ENCODE results near the gene NDUFS2.
"Not testable (repeated sequence)": the region's sequence is repeated elsewhere in the genome, so short reads cannot be mapped to it uniquely, and the experiment has no call there.

The NDUFS2 gene

DNA sequence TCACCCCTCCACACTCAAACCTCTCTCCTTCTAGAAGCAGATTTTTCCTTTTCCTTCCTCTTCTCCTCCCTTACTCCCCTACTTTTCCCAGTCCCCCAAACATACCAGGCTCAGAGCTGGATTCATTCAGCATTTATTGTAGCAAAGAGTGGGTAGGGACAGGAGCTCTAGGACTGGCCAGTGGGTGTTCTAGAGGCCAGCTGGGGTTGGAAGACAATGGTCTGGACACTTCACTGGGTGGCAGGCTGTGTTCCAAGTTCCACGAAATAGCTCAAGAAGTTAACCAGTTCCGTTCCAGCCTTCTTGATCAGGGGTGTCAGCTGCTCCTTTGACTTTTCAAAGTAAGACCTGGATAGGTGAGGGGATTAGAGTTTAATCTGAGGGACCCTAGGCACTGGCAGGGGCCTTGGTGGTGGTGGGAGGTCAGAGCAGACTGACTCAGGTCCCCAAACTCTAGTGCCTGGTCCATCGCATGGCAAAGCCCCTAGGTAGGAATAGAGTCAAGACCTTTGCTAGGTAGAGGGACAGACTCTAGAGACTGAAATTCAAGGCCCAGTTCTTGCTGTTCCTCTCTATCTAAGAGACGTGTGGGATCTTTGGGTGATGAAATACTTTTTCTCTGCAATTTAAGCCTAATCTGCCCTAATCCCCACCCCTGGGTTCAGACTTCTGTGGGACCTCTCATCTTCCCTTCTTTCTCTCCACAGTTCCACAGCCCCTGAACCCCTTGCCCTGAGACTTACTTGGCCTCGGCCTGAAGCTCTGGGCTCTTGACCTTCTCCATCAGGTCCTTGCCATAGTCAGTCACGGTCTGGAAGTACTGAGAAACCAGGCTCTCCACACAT, 20.2 kb downstream of the NDUFS2 start:
- 76 to 96% methylated on average over 4 to 5 of the region's 6 CpGs for WGBS, 2 experiments (ENCODE audit: insufficient coverage in 2 of 2)
- no peak overlapping the region for H3K27ac ChIP-seq (ENCODE audit: low read depth, low read length, severe bottlenecking)
- H3K4me3 ChIP-seq (ENCODE audit: extremely low read depth, insufficient read depth, low read length, poor library complexity, severe bottlenecking): no peak overlapping the region

DNA sequence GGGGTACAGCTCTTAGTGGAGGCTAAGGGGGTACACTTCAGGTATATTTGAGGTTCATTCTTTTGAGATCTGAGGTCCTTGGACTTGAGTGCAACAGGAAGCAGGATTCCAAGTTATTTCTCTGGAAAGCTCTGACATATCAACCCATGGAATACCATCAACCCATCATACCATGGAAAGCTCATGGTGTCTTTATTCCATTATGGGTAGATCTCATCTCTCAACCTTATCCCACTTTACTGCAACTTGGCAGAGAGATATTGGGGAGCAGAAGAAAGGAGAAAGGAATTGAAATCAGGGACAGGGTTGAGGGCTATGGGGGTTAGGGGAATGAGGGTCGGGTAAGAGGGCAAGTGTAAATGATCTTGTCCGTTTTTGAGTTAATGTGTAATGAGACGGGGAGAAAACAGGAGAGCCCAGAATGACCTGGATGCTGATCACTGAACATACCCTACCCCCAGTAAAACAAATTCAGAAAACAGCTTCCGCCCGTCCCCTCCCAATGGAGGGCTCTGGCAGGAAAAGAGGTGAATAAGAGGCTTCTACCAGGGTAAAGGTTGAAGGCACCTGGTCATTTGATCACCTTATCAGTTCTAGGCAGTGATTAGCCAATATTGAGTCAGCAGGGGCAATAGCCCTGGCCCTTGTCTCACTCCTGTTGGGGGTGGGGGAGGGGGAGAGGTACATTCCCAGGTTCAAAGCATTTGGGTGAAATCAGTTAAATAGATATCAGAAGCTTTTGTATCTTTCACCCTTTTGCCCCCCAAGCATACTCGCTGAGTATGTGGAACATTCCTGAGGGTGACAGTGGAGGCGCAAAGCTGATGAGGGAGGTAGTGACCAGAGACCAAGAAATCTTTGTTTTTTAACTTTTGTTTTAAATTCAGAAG, 21.9 kb downstream of the NDUFS2 start:
- Histone ChIP-seq H3K27ac (ENCODE audit: low read depth, low read length, severe bottlenecking) (no peak overlapping the region), H3K4me1 (ENCODE audit: control insufficient read depth, insufficient read depth, low read length, poor library complexity, severe bottlenecking) (peaks cover 10% of the 10 kb centered on the region), H3K36me3 (ENCODE audit: control insufficient read depth, insufficient read depth, low read length) (peaks cover 11% of the 10 kb centered on the region), H3K9me3 (ENCODE audit: control insufficient read depth, low read length) (no peaks in the 10 kb centered on the region), H3K4me3 (ENCODE audit: extremely low read depth, insufficient read depth, low read length, poor library complexity, severe bottlenecking) (no peak overlapping the region)
- WGBS, 2 experiments (ENCODE audit: insufficient coverage in 2 of 2): 90 to 100% methylated on average over 2 to 5 of the region's 7 CpGs

More for the DNA sequence above, 20.2 kb downstream of the NDUFS2 start:
- H3K4me1 ChIP-seq (ENCODE audit: control insufficient read depth, insufficient read depth, low read length, poor library complexity, severe bottlenecking): peaks cover 16% of the 10 kb centered on the region
- no peaks in the 10 kb centered on the region for H3K9me3 ChIP-seq (ENCODE audit: control insufficient read depth, low read length)
- H3K36me3 ChIP-seq (ENCODE audit: control insufficient read depth, insufficient read depth, low read length): no peaks in the 10 kb centered on the region

DNA sequence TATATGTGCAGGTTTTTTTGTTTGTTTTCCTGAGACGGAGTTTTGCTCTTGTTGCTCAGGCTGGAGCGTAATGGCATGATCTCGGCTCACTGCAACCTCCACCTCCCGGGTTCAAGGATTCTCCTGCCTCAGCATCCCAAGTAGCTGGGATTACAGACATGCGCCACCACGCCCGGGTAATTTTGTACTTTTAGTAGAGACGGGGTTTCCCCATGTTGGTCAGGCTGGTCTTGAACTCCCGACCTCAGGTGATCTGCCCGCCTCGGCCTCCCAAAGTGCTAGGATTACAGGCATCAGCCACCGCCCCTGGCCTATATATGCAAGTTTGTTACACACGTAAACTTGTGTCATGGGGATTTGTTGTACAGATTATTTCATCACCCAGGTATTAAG, 22.5 kb downstream of the NDUFS2 start:
- H3K27ac ChIP-seq (ENCODE audit: low read depth, low read length, severe bottlenecking); H3K4me1 ChIP-seq (ENCODE audit: control insufficient read depth, insufficient read depth, low read length, poor library complexity, severe bottlenecking); H3K9me3 ChIP-seq (ENCODE audit: control insufficient read depth, low read length); H3K4me3 ChIP-seq (ENCODE audit: extremely low read depth, insufficient read depth, low read length, poor library complexity, severe bottlenecking): not testable (repeated sequence)
- H3K36me3 ChIP-seq (ENCODE audit: control insufficient read depth, insufficient read depth, low read length): peaks cover 17% of the 10 kb centered on the region
- WGBS, 2 experiments (ENCODE audit: insufficient coverage in 2 of 2): 94 to 96% methylated on average over 7 to 10 of the region's 13 CpGs

DNA sequence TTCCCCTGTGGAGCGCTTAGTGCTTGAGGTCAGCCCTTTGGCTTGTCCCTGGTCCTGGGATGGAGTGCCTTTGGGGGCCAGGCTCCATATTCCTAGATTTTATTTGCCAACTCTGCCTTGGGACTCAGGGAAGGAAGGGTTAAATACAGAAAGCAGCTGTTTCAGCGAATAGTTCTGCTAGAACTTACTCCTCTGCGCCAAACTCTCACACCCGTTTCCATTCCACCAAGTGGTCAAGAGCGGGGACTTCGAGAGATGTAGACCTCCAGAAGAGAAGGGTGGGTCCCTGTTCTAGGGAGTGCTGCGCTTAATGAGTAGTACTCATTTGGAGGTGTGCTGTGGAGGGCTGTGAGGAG, 23.0 kb downstream of the NDUFS2 start:
- Histone ChIP-seq H3K9me3 (ENCODE audit: control insufficient read depth, low read length) (no peaks in the 10 kb centered on the region), H3K36me3 (ENCODE audit: control insufficient read depth, insufficient read depth, low read length) (peaks cover 17% of the 10 kb centered on the region), H3K4me3 (ENCODE audit: extremely low read depth, insufficient read depth, low read length, poor library complexity, severe bottlenecking) (no peak overlapping the region), H3K4me1 (ENCODE audit: control insufficient read depth, insufficient read depth, low read length, poor library complexity, severe bottlenecking) (peaks cover 10% of the 10 kb centered on the region), H3K27ac (ENCODE audit: low read depth, low read length, severe bottlenecking) (peak overlapping the region; percentile 13)
- 93 to 100% methylated on average over 1 to 7 of the region's 7 CpGs for WGBS, 2 experiments (ENCODE audit: insufficient coverage in 2 of 2)

DNA sequence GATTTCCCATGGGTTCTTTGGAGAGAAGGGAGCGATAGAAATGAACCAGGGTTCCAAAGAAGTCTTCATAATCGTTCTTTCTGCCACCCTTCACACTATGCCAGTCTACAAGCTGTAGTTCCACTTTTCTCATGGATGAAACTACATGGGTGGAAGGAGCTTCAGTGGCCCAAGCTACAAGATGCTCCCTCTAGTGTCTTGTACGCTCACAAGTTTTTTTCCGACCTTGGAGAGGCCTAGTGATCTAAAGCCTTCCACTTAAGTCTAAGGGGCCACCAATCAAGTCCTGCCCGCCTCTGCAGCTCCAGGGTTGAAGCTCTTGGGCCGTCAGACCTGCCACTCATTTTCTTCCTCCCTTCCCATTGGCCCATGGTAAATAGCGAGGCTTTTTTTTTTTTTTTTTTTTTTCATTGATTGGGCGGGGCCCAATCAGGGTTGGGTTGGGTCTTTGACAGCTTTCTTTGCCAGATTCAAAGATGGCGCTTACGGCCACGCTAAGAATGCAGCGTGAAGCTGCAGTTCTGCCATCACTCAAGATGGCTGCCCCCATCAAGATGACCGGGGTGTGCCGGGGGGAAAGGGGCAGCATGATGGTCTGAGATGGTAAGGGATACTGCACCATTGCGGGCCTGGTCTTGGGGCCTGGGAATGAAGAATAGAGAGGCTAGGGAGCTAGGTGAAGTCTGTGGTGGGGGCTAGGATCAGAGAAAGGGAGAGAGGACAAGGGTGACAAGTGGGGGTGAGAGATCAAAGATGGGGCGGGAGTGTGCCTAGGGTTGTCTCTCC, 23.6 kb downstream of the NDUFS2 start, which contains the start of gene TOMM40L:
TSS of gene TOMM40L (plus strand) at position 527 of the 786 bp plus-strand sequence. CDS start 430 bp downstream, outside the sequence.
- WGBS, 2 experiments (ENCODE audit: insufficient coverage in 2 of 2): 0 to 5% methylated on average over 4 to 7 of the region's 16 CpGs
- Histone ChIP-seq H3K27ac (ENCODE audit: low read depth, low read length, severe bottlenecking) (peak within 1 kb of the TSS; percentile 13), H3K4me1 (ENCODE audit: control insufficient read depth, insufficient read depth, low read length, poor library complexity, severe bottlenecking) (peaks cover 10% of the 10 kb centered on the region), H3K4me3 (ENCODE audit: extremely low read depth, insufficient read depth, low read length, poor library complexity, severe bottlenecking) (peak within 1 kb of the TSS; percentile 70), H3K9me3 (ENCODE audit: control insufficient read depth, low read length) (no peaks in the 10 kb centered on the region), H3K36me3 (ENCODE audit: control insufficient read depth, insufficient read depth, low read length) (peaks cover 18% of the 10 kb centered on the region)

DNA sequence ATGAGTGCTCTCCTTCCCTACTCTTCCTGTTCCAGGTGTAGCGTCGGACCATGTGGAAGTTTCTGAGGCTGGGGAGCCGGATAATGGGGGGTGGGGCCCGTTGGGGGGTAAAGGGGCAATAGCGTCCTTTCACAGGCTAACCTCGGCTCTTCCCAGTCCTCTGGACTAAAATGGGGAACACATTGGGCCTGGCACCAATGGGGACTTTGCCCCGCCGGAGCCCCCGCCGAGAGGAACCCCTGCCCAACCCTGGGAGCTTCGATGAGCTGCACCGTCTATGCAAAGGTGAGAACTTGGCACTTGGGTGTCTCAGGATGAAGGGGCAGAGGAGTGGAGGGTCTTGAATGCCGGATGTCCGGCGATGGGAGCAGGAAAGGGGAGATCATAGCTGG, 24.1 kb downstream of the NDUFS2 start:
- Histone ChIP-seq H3K4me1 (ENCODE audit: control insufficient read depth, insufficient read depth, low read length, poor library complexity, severe bottlenecking) (peaks cover 10% of the 10 kb centered on the region), H3K36me3 (ENCODE audit: control insufficient read depth, insufficient read depth, low read length) (peaks cover 19% of the 10 kb centered on the region), H3K4me3 (ENCODE audit: extremely low read depth, insufficient read depth, low read length, poor library complexity, severe bottlenecking) (peak overlapping the region; percentile 70), H3K9me3 (ENCODE audit: control insufficient read depth, low read length) (no peaks in the 10 kb centered on the region), H3K27ac (ENCODE audit: low read depth, low read length, severe bottlenecking) (no peak overlapping the region)
- 18 to 34% methylated on average over 10 to 12 of the region's 15 CpGs for WGBS, 2 experiments (ENCODE audit: insufficient coverage in 2 of 2)

DNA sequence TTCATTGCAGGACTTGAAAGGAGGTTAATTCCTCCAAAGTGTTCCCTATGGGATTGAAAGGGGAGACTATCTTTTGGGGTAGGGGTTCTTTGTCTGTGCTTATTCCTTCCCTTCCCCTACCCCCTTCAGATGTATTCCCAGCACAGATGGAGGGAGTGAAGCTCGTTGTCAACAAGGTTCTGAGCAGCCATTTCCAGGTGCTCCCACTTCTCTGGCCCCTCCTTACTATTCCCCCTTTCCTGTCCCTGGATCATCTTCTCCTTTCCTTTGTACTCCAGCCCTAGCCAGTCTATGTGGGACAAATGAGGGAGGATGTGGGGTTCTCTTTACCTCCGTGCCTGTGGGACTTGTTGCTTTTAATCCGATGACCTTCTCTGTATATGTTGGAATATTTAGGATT, 24.6 kb downstream of the NDUFS2 start:
- H3K27ac ChIP-seq (ENCODE audit: low read depth, low read length, severe bottlenecking): no peak overlapping the region
- H3K9me3 ChIP-seq (ENCODE audit: control insufficient read depth, low read length): no peaks in the 10 kb centered on the region
- WGBS, 2 experiments (ENCODE audit: insufficient coverage in 2 of 2): 80 to 90% methylated on average over 2 of the region's 3 CpGs
- peaks cover 10% of the 10 kb centered on the region for H3K4me1 ChIP-seq (ENCODE audit: control insufficient read depth, insufficient read depth, low read length, poor library complexity, severe bottlenecking)
- peak overlapping the region; percentile 70 for H3K4me3 ChIP-seq (ENCODE audit: extremely low read depth, insufficient read depth, low read length, poor library complexity, severe bottlenecking)
- H3K36me3 ChIP-seq (ENCODE audit: control insufficient read depth, insufficient read depth, low read length): peaks cover 19% of the 10 kb centered on the region

DNA sequence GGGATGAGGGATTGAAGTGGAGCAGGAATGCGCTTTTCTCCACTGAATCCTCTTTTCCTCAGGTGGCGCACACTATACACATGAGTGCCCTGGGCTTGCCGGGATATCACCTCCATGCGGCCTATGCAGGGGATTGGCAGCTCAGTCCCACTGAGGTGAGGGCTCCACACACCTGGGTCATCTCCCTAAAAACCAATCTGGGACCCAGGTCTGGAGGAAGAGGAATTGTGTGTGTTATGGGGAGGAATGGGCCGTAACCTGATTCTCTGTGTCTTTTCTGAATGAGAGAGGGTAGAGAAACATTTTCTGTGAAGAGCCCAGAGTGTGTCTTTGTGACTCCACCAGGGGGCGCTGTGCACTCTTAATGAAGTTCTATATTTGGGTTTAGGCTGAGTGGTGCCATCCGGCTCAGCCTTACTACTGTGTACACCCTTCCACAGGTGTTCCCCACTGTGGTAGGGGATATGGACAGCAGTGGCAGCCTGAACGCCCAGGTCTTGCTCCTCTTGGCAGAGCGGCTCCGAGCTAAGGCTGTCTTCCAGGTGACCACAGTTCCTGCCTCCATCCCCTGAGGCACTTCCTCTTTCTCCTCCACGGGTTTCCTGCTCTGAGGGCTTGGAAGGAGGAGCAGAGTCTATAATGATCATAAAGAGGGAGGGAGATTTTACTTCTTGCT, 25.2 kb downstream of the NDUFS2 start:
- no peaks in the 10 kb centered on the region for H3K9me3 ChIP-seq (ENCODE audit: control insufficient read depth, low read length)
- WGBS, 2 experiments (ENCODE audit: insufficient coverage in 2 of 2): 40 to 67% methylated on average over 3 to 8 of the region's 11 CpGs
- H3K4me3 ChIP-seq (ENCODE audit: extremely low read depth, insufficient read depth, low read length, poor library complexity, severe bottlenecking): peak overlapping the region; percentile 70
- H3K4me1 ChIP-seq (ENCODE audit: control insufficient read depth, insufficient read depth, low read length, poor library complexity, severe bottlenecking): peaks cover 10% of the 10 kb centered on the region
- peaks cover 19% of the 10 kb centered on the region for H3K36me3 ChIP-seq (ENCODE audit: control insufficient read depth, insufficient read depth, low read length)
- no peak overlapping the region for H3K27ac ChIP-seq (ENCODE audit: low read depth, low read length, severe bottlenecking)

DNA sequence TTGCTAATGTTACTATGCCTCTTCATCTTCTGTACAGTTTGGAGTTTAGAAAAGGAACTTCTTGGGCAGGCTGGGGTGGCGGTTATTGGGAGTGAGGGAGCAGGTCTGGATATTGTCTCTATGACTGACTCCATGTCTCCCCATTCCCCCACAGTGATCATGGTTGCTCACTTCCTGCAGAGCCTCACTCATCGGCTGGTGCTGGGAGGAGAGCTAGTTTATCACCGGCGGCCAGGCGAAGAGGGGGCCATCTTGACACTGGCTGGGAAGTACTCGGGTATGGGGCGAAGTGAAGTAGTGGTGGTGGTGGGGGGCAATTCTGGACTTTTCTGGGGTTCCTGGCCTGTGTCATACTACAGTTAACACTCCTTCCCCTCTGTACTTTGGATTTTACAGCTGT, 25.9 kb downstream of the NDUFS2 start:
- no peak overlapping the region for H3K27ac ChIP-seq (ENCODE audit: low read depth, low read length, severe bottlenecking)
- no peaks in the 10 kb centered on the region for H3K9me3 ChIP-seq (ENCODE audit: control insufficient read depth, low read length)
- H3K4me1 ChIP-seq (ENCODE audit: control insufficient read depth, insufficient read depth, low read length, poor library complexity, severe bottlenecking): peaks cover 10% of the 10 kb centered on the region
- H3K36me3 ChIP-seq (ENCODE audit: control insufficient read depth, insufficient read depth, low read length): peaks cover 19% of the 10 kb centered on the region
- WGBS, 2 experiments (ENCODE audit: insufficient coverage in 2 of 2): 100% methylated on average over 1 to 4 of the region's 7 CpGs
- no peak overlapping the region for H3K4me3 ChIP-seq (ENCODE audit: extremely low read depth, insufficient read depth, low read length, poor library complexity, severe bottlenecking)

DNA sequence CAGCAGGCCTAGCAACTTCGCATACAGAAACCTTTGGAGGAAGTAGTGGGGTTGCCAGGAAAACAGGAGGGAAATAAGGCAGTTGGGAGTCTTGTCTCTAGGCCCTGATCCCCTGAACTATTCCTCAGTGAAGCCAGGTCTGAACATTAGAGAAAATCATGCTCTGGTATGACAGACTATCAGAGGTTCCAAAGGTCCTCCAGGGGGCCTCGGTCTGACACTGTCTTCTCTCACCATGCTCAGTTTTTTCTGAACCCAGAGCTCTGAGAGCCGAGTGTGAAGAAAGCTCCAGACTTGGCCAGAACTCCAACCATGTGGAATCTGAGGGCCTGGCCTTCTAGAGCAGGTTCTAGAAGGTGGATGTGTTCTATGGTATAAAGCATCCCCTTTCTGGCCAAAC, 27.7 kb downstream of the NDUFS2 start:
- Histone ChIP-seq H3K27ac (ENCODE audit: low read depth, low read length, severe bottlenecking) (no peak overlapping the region), H3K4me3 (ENCODE audit: extremely low read depth, insufficient read depth, low read length, poor library complexity, severe bottlenecking) (no peak overlapping the region), H3K36me3 (ENCODE audit: control insufficient read depth, insufficient read depth, low read length) (peaks cover 19% of the 10 kb centered on the region), H3K9me3 (ENCODE audit: control insufficient read depth, low read length) (no peaks in the 10 kb centered on the region), H3K4me1 (ENCODE audit: control insufficient read depth, insufficient read depth, low read length, poor library complexity, severe bottlenecking) (peaks cover 10% of the 10 kb centered on the region)
- WGBS, 2 experiments (ENCODE audit: insufficient coverage in 2 of 2): 75 to 100% methylated on average over 2 of the region's 3 CpGs
